Duodenal mucosa (tissue), 2 donors: ENCODE data around the gene DCAF6.

ENCODE experiments used
- H3K27ac ChIP-seq: one replicate; pipeline ENCODE4 v1.7.0; 2013; ENCODE audit warnings: low read depth, low read length
- H3K27me3 ChIP-seq, 2 donors: one replicate each; pipeline ENCODE4 v1.7.0; 2013; ENCODE audit warnings: low read length in 2 of 2, control low read depth in 1 of 2; ENCODE audit not compliant: insufficient read depth in 2 of 2, control insufficient read depth in 1 of 2
- H3K36me3 ChIP-seq, 2 donors: one replicate each; pipeline ENCODE4 v1.7.0; 2013; ENCODE audit warnings: low read length in 2 of 2, control low read depth in 1 of 2; ENCODE audit not compliant: insufficient read depth in 2 of 2, control insufficient read depth in 1 of 2
- H3K4me1 ChIP-seq, 2 donors: one replicate each; pipeline ENCODE4 v1.7.0; 2013; ENCODE audit warnings: low read length in 2 of 2, control low read depth in 1 of 2; ENCODE audit not compliant: insufficient read depth in 2 of 2, control insufficient read depth in 1 of 2
- H3K4me3 ChIP-seq, 2 donors: one replicate each; pipeline ENCODE4 v1.7.0; 2013; ENCODE audit warnings: low read length in 2 of 2, low read depth in 1 of 2
- H3K9ac ChIP-seq, 2 donors: one replicate each; pipeline ENCODE4 v1.7.0; 2013; ENCODE audit warnings: low read length in 2 of 2, low read depth in 1 of 2
- H3K9me3 ChIP-seq, 2 donors: one replicate each; pipeline ENCODE4 v1.7.0; 2013; ENCODE audit warnings: low read length in 2 of 2, control low read depth in 1 of 2; ENCODE audit not compliant: control insufficient read depth in 1 of 2

DCAF6 gene

GRCh38 chr1:167950569-167950968 lies 14.1 kb downstream of the DCAF6 start:
- Histone ChIP-seq H3K27ac (no peak overlapping the region), H3K4me1 (peaks cover 7 to 15% of the 10 kb centered on the region in 2 donors), H3K36me3 (peaks cover 7 to 14% of the 10 kb centered on the region in 2 donors), H3K9me3 (no peaks in the 10 kb centered on the region), H3K9ac (no peak overlapping the region), H3K27me3 (no peaks in the 10 kb centered on the region), H3K4me3 (no peak overlapping the region)

- H3K27me3 ChIP-seq = no peaks in the 10 kb centered on the region
- no peak overlapping the region for H3K9ac ChIP-seq
- no peaks in the 10 kb centered on the region for H3K9me3 ChIP-seq
- no peaks in the 10 kb centered on the region for H3K4me1 ChIP-seq
- peaks cover 11 to 17% of the 10 kb centered on the region in 2 donors for H3K36me3 ChIP-seq
- H3K27ac ChIP-seq = no peak overlapping the region
- H3K4me3 ChIP-seq = no peak overlapping the region
Observed at GRCh38 chr1:167955915-167956314, 19.4 kb downstream of the DCAF6 start.

- Histone ChIP-seq H3K9me3 (no peaks in the 10 kb centered on the region), H3K9ac (no peak overlapping the region), H3K4me3 (no peak overlapping the region), H3K27me3 (no peaks in the 10 kb centered on the region), H3K36me3 (peaks cover 8 to 15% of the 10 kb centered on the region in 2 donors), H3K27ac (no peak overlapping the region), H3K4me1 (no peaks in the 10 kb centered on the region)
Observed at GRCh38 chr1:167957710-167958109, 21.2 kb downstream of the DCAF6 start.

GRCh38 chr1:167964646-167965045 lies 28.2 kb downstream of the DCAF6 start:
- H3K9ac ChIP-seq = no peak overlapping the region
- H3K9me3 ChIP-seq = no peaks in the 10 kb centered on the region
- H3K36me3 ChIP-seq = peaks cover 8 to 16% of the 10 kb centered on the region in 2 donors
- H3K27me3 ChIP-seq = no peaks in the 10 kb centered on the region
- H3K27ac ChIP-seq = no peak overlapping the region
- no peaks in the 10 kb centered on the region for H3K4me1 ChIP-seq
- no peak overlapping the region for H3K4me3 ChIP-seq

GRCh38 chr1:167966050-167966449 lies 29.6 kb downstream of the DCAF6 start:
- H3K27me3 ChIP-seq = no peaks in the 10 kb centered on the region
- H3K9me3 ChIP-seq = no peaks in the 10 kb centered on the region
- peaks cover 8 to 16% of the 10 kb centered on the region in 2 donors for H3K36me3 ChIP-seq
- no peak overlapping the region for H3K4me3 ChIP-seq
- no peaks in the 10 kb centered on the region for H3K4me1 ChIP-seq
- H3K27ac ChIP-seq = no peak overlapping the region
- no peak overlapping the region for H3K9ac ChIP-seq

- Histone ChIP-seq H3K27me3 (no peaks in the 10 kb centered on the region), H3K9me3 (no peaks in the 10 kb centered on the region), H3K27ac (no peak overlapping the region), H3K4me1 (no peaks in the 10 kb centered on the region), H3K9ac (no peak overlapping the region), H3K36me3 (peaks cover 8 to 14% of the 10 kb centered on the region in 2 donors), H3K4me3 (no peak overlapping the region)
Observed at GRCh38 chr1:167968569-167968968, 32.1 kb downstream of the DCAF6 start.

- Histone ChIP-seq H3K36me3 (peaks cover 9 to 22% of the 10 kb centered on the region in 2 donors), H3K4me1 (no peaks in the 10 kb centered on the region), H3K9ac (no peak overlapping the region), H3K27ac (no peak overlapping the region), H3K27me3 (no peaks in the 10 kb centered on the region), H3K4me3 (no peak overlapping the region), H3K9me3 (no peaks in the 10 kb centered on the region)
Observed at GRCh38 chr1:167973832-167974231, 37.3 kb downstream of the DCAF6 start.

- H3K27ac ChIP-seq = no peak overlapping the region
- no peak overlapping the region for H3K9ac ChIP-seq
- no peaks in the 10 kb centered on the region for H3K9me3 ChIP-seq
- no peak overlapping the region for H3K4me3 ChIP-seq
- H3K4me1 ChIP-seq = no peaks in the 10 kb centered on the region
- no peaks in the 10 kb centered on the region for H3K27me3 ChIP-seq
- peaks cover 9 to 22% of the 10 kb centered on the region in 2 donors for H3K36me3 ChIP-seq
Observed at GRCh38 chr1:167974698-167975097, 38.2 kb downstream of the DCAF6 start.

GRCh38 chr1:167977245-167977644 lies 40.8 kb downstream of the DCAF6 start:
- Histone ChIP-seq H3K4me3 (no peak overlapping the region), H3K9ac (no peak overlapping the region), H3K9me3 (no peaks in the 10 kb centered on the region), H3K4me1 (no peaks in the 10 kb centered on the region), H3K36me3 (peaks cover 9 to 30% of the 10 kb centered on the region in 2 donors), H3K27me3 (no peaks in the 10 kb centered on the region), H3K27ac (no peak overlapping the region)

GRCh38 chr1:167981933-167982332 lies 45.5 kb downstream of the DCAF6 start:
- Histone ChIP-seq H3K36me3 (peaks cover 9 to 11% of the 10 kb centered on the region in 2 donors), H3K9ac (no peak overlapping the region), H3K27ac (no peak overlapping the region), H3K4me3 (no peak overlapping the region), H3K4me1 (no peaks in the 10 kb centered on the region), H3K27me3 (no peaks in the 10 kb centered on the region), H3K9me3 (no peaks in the 10 kb centered on the region)
